ENCODE data around the gene CMA1.
"Not testable (repeated sequence)": the region's sequence is repeated elsewhere in the genome, so short reads cannot be mapped to it uniquely, and the experiment has no call there.

Gene CMA1

GRCh38 chr14:24470450-24470849, 37.6 kb downstream of the CMA1 start:
- H3K4me3 ChIP-seq (ENCODE audit: insufficient read depth, low read depth, low read length, poor library complexity, severe bottlenecking); H3K36me3 ChIP-seq (ENCODE audit: control insufficient read depth, insufficient read depth, low read length); H3K27me3 ChIP-seq (replicated peaks; ENCODE audit: control insufficient read depth, insufficient read depth, low read length, poor library complexity, severe bottlenecking); DNase-seq; H3K27ac ChIP-seq (ENCODE audit: insufficient read depth, low read length, poor library complexity, severe bottlenecking); H3K9me3 ChIP-seq (ENCODE audit: control insufficient read depth, low read length); H3K4me1 ChIP-seq (ENCODE audit: control insufficient read depth, insufficient read depth, low read length, poor library complexity, severe bottlenecking): not testable (repeated sequence)

- Histone ChIP-seq H3K9me3 (ENCODE audit: control insufficient read depth, low read length) (no peaks in the 10 kb centered on the region), H3K27me3 (replicated peaks; ENCODE audit: control insufficient read depth, insufficient read depth, low read length, poor library complexity, severe bottlenecking) (no peaks in the 10 kb centered on the region), H3K4me1 (ENCODE audit: control insufficient read depth, insufficient read depth, low read length, poor library complexity, severe bottlenecking) (peaks cover 6% of the 10 kb centered on the region), H3K4me3 (ENCODE audit: insufficient read depth, low read depth, low read length, poor library complexity, severe bottlenecking) (no peak overlapping the region), H3K36me3 (ENCODE audit: control insufficient read depth, insufficient read depth, low read length) (no peaks in the 10 kb centered on the region), H3K27ac (ENCODE audit: insufficient read depth, low read length, poor library complexity, severe bottlenecking) (no peak overlapping the region)
- no peak for DNase-seq
Observed at GRCh38 chr14:24465805-24466204, 42.3 kb downstream of the CMA1 start.

- no peaks in the 10 kb centered on the region for H3K9me3 ChIP-seq (ENCODE audit: control insufficient read depth, low read length)
Observed at GRCh38 chr14:24465368-24465767, 42.7 kb downstream of the CMA1 start.

GRCh38 chr14:24463884-24464785, 43.9 kb downstream of the CMA1 start:
- Histone ChIP-seq H3K4me1 (ENCODE audit: control insufficient read depth, insufficient read depth, low read length, poor library complexity, severe bottlenecking) (peaks cover 6% of the 10 kb centered on the region), H3K27me3 (replicated peaks; ENCODE audit: control insufficient read depth, insufficient read depth, low read length, poor library complexity, severe bottlenecking) (no peaks in the 10 kb centered on the region), H3K9me3 (ENCODE audit: control insufficient read depth, low read length) (no peaks in the 10 kb centered on the region), H3K36me3 (ENCODE audit: control insufficient read depth, insufficient read depth, low read length) (no peaks in the 10 kb centered on the region), H3K4me3 (ENCODE audit: insufficient read depth, low read depth, low read length, poor library complexity, severe bottlenecking) (no peak overlapping the region), H3K27ac (ENCODE audit: insufficient read depth, low read length, poor library complexity, severe bottlenecking) (no peak overlapping the region)
- DNase-seq = no peak

More at GRCh38 chr14:24465368-24465767, 42.7 kb downstream of the CMA1 start:
- no peak overlapping the region for H3K27ac ChIP-seq (ENCODE audit: insufficient read depth, low read length, poor library complexity, severe bottlenecking)
- H3K4me1 ChIP-seq (ENCODE audit: control insufficient read depth, insufficient read depth, low read length, poor library complexity, severe bottlenecking) = peaks cover 6% of the 10 kb centered on the region
- no peaks in the 10 kb centered on the region for H3K27me3 ChIP-seq (replicated peaks; ENCODE audit: control insufficient read depth, insufficient read depth, low read length, poor library complexity, severe bottlenecking)
- H3K4me3 ChIP-seq (ENCODE audit: insufficient read depth, low read depth, low read length, poor library complexity, severe bottlenecking) = no peak overlapping the region
- H3K36me3 ChIP-seq (ENCODE audit: control insufficient read depth, insufficient read depth, low read length) = no peaks in the 10 kb centered on the region
- DNase-seq = no peak

GRCh38 chr14:24463017-24463883, 44.8 kb downstream of the CMA1 start:
- Histone ChIP-seq H3K4me1 (ENCODE audit: control insufficient read depth, insufficient read depth, low read length, poor library complexity, severe bottlenecking) (peaks cover 6% of the 10 kb centered on the region), H3K9me3 (ENCODE audit: control insufficient read depth, low read length) (no peaks in the 10 kb centered on the region)

GRCh38 chr14:24461336-24461735, 46.7 kb downstream of the CMA1 start:
- H3K27me3 ChIP-seq (replicated peaks; ENCODE audit: control insufficient read depth, insufficient read depth, low read length, poor library complexity, severe bottlenecking) = no peaks in the 10 kb centered on the region
- peaks cover 6% of the 10 kb centered on the region for H3K4me1 ChIP-seq (ENCODE audit: control insufficient read depth, insufficient read depth, low read length, poor library complexity, severe bottlenecking)
- H3K36me3 ChIP-seq (ENCODE audit: control insufficient read depth, insufficient read depth, low read length) = no peaks in the 10 kb centered on the region
- no peak for DNase-seq
- no peaks in the 10 kb centered on the region for H3K9me3 ChIP-seq (ENCODE audit: control insufficient read depth, low read length)
- no peak overlapping the region for H3K27ac ChIP-seq (ENCODE audit: insufficient read depth, low read length, poor library complexity, severe bottlenecking)
- H3K4me3 ChIP-seq (ENCODE audit: insufficient read depth, low read depth, low read length, poor library complexity, severe bottlenecking) = no peak overlapping the region

More at GRCh38 chr14:24463017-24463883, 44.8 kb downstream of the CMA1 start:
- no peak overlapping the region for H3K4me3 ChIP-seq (ENCODE audit: insufficient read depth, low read depth, low read length, poor library complexity, severe bottlenecking)
- H3K36me3 ChIP-seq (ENCODE audit: control insufficient read depth, insufficient read depth, low read length) = no peaks in the 10 kb centered on the region
- DNase-seq = no peak
- no peaks in the 10 kb centered on the region for H3K27me3 ChIP-seq (replicated peaks; ENCODE audit: control insufficient read depth, insufficient read depth, low read length, poor library complexity, severe bottlenecking)
- no peak overlapping the region for H3K27ac ChIP-seq (ENCODE audit: insufficient read depth, low read length, poor library complexity, severe bottlenecking)

- Histone ChIP-seq H3K27ac (ENCODE audit: insufficient read depth, low read length, poor library complexity, severe bottlenecking) (no peak overlapping the region), H3K9me3 (ENCODE audit: control insufficient read depth, low read length) (no peaks in the 10 kb centered on the region), H3K27me3 (replicated peaks; ENCODE audit: control insufficient read depth, insufficient read depth, low read length, poor library complexity, severe bottlenecking) (no peaks in the 10 kb centered on the region), H3K36me3 (ENCODE audit: control insufficient read depth, insufficient read depth, low read length) (no peaks in the 10 kb centered on the region), H3K4me1 (ENCODE audit: control insufficient read depth, insufficient read depth, low read length, poor library complexity, severe bottlenecking) (no peaks in the 10 kb centered on the region), H3K4me3 (ENCODE audit: insufficient read depth, low read depth, low read length, poor library complexity, severe bottlenecking) (no peak overlapping the region)
- no peak for DNase-seq
Observed at GRCh38 chr14:24459331-24459730, 48.7 kb downstream of the CMA1 start.

- Histone ChIP-seq H3K4me1 (ENCODE audit: control insufficient read depth, insufficient read depth, low read length, poor library complexity, severe bottlenecking) (no peaks in the 10 kb centered on the region), H3K4me3 (ENCODE audit: insufficient read depth, low read depth, low read length, poor library complexity, severe bottlenecking) (no peak overlapping the region), H3K27ac (ENCODE audit: insufficient read depth, low read length, poor library complexity, severe bottlenecking) (no peak overlapping the region), H3K36me3 (ENCODE audit: control insufficient read depth, insufficient read depth, low read length) (no peaks in the 10 kb centered on the region), H3K9me3 (ENCODE audit: control insufficient read depth, low read length) (no peaks in the 10 kb centered on the region), H3K27me3 (replicated peaks; ENCODE audit: control insufficient read depth, insufficient read depth, low read length, poor library complexity, severe bottlenecking) (no peaks in the 10 kb centered on the region)
- no peak for DNase-seq
Observed at GRCh38 chr14:24458736-24459135, 49.3 kb downstream of the CMA1 start.

GRCh38 chr14:24456980-24457379, 51.1 kb downstream of the CMA1 start:
- no peak overlapping the region for H3K27ac ChIP-seq (ENCODE audit: insufficient read depth, low read length, poor library complexity, severe bottlenecking)
- no peaks in the 10 kb centered on the region for H3K27me3 ChIP-seq (replicated peaks; ENCODE audit: control insufficient read depth, insufficient read depth, low read length, poor library complexity, severe bottlenecking)
- no peaks in the 10 kb centered on the region for H3K4me1 ChIP-seq (ENCODE audit: control insufficient read depth, insufficient read depth, low read length, poor library complexity, severe bottlenecking)
- no peak overlapping the region for H3K4me3 ChIP-seq (ENCODE audit: insufficient read depth, low read depth, low read length, poor library complexity, severe bottlenecking)
- H3K9me3 ChIP-seq (ENCODE audit: control insufficient read depth, low read length) = no peaks in the 10 kb centered on the region
- no peak for DNase-seq
- H3K36me3 ChIP-seq (ENCODE audit: control insufficient read depth, insufficient read depth, low read length) = no peaks in the 10 kb centered on the region
